Thyroid gland (tissue), 4 donors: ENCODE results near the gene KDSR.

Experiments
- CTCF ChIP-seq, 6 experiments: fragments of 200-600 bp in 3 of 6; fragments of 450-650 bp in 3 of 6; sonication (generic) in 3 of 6; IDR thresholded peaks; one replicate each; pipeline ENCODE4 v1.5.1; 2016 to 2019; ENCODE audit warnings: antibody characterized with exemption in 6 of 6, mild to moderate bottlenecking in 2 of 6, inconsistent platforms in 1 of 6, moderate library complexity in 1 of 6
- POLR2A ChIP-seq, 2 donors: fragments of 450-650 bp; IDR thresholded peaks; one replicate each; pipeline ENCODE4 v1.6.1; 2017; ENCODE audit warnings: antibody characterized with exemption in 2 of 2, mild to moderate bottlenecking in 2 of 2, moderate library complexity in 1 of 2

GRCh38 chr18:63342206-63342605 is 24.8 kb downstream of the KDSR start:
- TF ChIP-seq CTCF (IDR thresholded peaks at IDR 0.05) (peak in 3 of 6 experiments; percentile 8 to 30 (median 22)), POLR2A (IDR thresholded peaks at IDR 0.05) (no peak)
